ENCODE measurements around the gene BICRAL.

- TF ChIP-seq CTCF (IDR thresholded peaks at IDR 0.05), result no peak
- no peak for TF ChIP-seq POLR2A (IDR thresholded peaks at IDR 0.05)
- no peak for TF ChIP-seq POLR2AphosphoS5 (IDR thresholded peaks at IDR 0.05)
Observed at GRCh38 chr6:42791706-42792320, 10.0 kb downstream of the BICRAL start.

All from breast epithelium (tissue), 3 donors.